ENCODE measurements around the gene CDC42BPB.

DNA sequence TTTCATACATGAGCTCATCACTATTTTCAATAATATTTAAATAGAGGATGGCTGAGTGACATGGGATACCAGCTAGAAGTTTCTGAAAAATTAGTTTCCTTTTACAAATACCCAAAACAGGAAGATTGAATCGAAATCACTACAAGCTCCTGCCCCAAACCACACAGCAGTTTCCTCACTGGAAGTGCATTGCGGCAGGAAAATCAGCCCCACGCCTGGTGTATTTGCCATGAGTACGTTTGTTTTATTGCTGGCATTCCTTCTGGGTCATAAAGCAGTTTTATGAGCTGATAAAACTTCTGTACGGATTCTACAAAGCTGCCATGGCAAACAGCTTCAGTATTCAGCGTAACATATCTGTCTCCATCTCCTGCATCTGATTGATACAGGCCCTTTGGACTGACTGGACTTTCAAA is 23.7 kb downstream of the CDC42BPB start:
- no peak for TF ChIP-seq CTCF (IDR thresholded peaks at IDR 0.05; ENCODE audit: low read depth, low read length)
- TF ChIP-seq POLR2A (IDR thresholded peaks at IDR 0.05; ENCODE audit: extremely low read depth, insufficient read length), result no peak
